ENCODE results near the gene NR5A2.

NR5A2 gene

DNA sequence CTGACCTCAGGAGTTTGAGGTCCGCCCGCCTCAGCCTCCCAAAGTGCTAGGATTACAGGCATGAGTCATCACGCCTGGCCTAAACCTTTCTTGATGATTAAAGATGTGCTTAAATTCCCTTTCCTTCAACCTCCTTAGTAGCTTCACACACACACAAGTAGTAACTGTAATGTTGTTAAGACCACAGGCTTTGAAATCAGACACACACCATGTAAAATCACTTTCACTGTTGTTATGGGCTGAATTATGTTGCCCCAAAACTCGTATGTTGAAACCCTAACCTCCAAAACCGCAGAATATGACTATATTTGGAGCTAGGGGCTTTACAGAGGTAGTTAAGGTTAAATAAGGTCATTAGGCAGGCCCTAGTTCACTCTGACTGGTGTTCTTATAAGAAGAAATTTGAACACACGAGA, 180.2 kb downstream of the NR5A2 start:
- no peak for DNase-seq

DNA sequence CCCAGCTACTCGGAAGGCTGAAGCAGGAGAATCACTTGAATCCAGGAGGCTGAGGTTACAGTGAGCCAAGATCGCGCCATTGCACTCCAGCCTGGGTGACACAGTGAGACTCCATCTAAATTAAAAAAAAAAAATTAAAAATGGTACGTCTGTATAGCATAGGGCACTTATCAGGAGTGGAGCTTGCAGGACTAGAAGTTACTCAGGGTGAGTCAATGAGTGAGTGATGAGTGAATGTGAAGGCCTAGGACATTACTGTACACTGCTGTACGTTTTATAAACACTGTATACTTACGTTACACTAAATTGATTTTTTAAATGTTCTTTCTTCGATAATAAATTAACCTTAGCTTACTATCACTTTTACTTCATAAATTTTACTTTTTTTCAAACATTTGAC, 183.6 kb downstream of the NR5A2 start:
- DNase-seq: no peak

DNA sequence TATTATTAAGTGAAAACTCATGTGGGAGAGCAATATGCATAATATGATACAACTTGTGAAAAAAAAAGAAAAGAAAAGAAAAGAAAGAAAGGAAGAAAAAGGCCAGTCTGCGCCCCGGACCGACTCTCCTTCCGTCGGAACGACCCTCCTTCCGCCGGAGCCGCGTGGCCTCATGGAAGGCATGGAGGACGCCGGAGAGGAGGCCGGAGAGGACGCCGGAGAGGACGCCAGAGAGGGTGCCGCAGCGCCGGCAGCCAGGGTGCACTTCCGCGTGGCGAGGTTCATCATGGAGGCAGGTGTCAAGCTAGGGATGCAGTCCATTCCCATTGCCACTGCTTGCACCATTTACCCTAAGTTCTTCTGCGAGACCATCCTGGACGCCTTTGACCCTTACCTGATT, 185.9 kb downstream of the NR5A2 start:
- no peak for DNase-seq

DNA sequence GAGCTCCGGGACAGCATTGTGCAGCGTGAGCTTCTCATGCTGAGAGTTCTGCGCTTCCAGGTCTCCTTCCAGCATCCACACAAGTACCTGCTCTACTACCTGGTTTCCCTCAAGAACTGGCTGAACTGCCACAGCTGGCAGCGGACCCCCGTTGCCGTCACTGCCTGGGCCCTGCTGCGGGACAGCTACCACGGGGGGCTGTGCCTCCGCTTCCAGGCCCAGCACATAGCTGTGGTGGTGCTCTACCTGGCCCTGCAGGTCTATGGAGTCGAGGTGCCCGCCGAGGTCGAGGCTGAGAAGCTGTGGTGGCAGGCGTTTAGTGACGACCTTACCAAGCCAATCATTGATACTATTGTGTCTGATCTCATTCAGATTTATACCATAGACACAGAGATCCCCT, 186.4 kb downstream of the NR5A2 start:
- no peak for DNase-seq

DNA sequence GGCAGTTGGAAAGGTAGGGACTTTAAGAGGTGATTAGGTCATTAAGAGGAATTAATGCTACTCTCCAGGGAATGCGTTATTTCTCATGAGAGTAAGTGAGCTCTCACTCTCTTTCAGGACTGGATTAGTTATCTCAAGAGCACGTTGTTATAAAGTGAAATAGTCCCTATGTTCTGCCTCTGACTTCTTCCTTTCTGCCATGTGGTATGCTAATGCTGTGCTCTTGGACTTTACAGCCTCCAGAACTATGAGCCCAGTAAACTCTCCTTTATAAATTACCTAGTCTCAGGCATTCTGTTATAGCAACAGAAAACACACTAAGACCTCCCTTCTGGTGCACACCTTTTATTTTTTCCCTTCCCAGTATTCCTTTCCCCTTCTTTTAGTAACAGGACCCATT, 187.8 kb downstream of the NR5A2 start:
- no peak for DNase-seq

DNA sequence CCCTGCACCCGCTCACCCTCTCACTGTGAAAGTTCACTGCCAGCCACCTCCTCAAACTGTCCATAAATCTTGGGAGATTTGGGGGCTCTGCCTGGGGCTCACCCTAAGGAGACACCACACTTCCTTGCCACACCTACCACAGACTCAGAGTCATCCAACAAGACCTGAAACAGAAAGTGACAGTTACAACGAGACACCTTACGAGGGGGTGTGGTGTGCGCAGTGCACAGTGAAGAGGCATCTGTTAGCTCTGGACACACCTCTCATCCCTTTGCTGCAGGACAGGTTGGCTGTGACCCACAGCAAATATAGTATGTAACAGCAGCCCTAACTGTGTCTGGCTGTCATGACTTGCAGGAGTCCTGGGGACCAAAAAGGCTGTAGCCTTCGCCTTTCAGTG, 190.2 kb downstream of the NR5A2 start:
- no peak for DNase-seq

DNA sequence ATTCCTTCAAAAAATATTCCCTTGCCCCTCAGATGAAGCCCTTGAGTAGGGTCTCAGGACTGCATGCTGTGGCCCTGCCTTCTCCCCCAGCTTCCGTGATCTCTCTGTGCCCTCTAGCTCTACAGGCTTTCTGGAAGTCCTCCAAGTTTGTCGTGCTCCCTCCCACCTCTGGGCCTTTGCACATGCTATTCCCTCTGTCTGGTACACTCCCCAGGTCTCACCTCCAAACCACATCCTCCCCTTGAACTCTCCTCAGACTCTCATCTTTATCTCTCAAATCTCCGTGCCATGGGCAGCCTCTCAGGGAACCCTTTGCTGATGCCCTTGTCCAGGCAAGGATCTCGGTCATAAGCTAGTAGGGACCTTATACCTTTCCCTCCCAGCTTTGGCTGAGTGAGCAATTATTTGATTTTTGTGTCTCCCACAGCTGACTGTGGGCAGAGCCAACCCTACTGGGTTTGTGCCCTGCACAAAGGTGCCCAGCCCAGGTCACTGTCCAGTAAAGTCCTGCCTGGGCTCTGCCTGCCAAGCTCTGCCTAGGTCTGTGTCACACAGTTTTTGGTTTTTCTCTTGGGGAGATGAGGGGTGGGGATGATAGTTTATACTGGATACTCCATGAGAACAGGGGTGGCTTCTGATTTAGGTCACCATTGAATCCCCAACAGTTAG, 194.2 kb downstream of the NR5A2 start:
- DNase-seq: no peak

DNA sequence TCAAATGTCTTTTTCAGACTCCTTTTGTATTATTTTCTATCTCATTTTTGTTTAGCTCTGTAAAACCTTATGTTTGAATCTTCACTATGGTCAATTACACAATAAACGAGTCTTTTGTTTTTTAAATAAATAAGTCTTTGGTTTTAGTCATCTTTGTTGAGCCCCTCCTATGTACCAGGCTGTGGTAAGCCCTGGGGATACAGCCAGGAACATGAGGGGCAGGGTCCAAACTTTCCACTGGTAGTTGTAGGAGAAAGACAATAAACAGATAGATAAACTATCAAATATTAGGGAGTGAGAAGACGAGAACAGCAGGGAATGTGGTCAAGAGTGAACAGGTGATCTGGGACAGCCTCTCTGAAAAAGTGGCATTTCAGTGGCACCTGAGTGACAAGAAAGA, 195.7 kb downstream of the NR5A2 start:
- DNase-seq: no peak

DNA sequence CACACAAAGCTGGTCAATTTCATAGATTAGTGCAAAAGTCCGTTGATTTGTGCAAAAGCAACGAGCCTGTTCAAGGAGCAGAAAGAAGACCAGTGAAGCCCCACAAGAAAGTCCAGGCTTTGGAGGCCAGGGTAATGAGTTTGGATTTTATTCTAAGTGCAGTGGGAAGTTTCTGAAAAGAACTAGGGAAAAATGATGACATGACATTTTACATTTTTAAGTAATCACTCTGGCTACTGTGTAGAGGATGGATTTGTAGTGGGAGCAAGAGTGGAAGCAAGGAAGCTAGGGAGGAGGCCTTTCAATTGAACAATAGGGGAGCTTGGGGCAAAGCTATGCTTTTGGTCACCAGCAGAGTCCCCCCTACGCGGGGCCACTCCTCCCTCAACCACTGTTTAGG, 196.1 kb downstream of the NR5A2 start:
- DNase-seq: no peak

DNA sequence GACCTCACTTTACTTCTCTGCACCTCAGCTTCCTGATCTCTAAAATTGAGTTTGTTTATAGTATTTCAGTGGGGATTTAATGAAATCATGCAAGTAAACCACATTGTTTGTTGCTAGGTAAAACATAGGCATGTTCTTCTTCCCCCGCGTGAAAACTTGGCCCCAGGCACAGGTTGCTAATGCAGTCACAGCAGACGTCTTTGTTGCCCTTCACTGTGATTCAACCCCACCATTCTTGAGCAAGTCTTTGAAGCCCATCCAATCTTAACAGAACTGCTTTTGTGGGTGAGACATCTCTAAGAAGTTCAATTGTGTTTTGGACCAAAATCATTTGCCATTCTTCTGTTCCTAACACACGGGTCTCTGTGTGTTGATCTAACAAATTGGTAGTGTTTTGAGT, 196.8 kb downstream of the NR5A2 start:
- DNase-seq: no peak

DNA sequence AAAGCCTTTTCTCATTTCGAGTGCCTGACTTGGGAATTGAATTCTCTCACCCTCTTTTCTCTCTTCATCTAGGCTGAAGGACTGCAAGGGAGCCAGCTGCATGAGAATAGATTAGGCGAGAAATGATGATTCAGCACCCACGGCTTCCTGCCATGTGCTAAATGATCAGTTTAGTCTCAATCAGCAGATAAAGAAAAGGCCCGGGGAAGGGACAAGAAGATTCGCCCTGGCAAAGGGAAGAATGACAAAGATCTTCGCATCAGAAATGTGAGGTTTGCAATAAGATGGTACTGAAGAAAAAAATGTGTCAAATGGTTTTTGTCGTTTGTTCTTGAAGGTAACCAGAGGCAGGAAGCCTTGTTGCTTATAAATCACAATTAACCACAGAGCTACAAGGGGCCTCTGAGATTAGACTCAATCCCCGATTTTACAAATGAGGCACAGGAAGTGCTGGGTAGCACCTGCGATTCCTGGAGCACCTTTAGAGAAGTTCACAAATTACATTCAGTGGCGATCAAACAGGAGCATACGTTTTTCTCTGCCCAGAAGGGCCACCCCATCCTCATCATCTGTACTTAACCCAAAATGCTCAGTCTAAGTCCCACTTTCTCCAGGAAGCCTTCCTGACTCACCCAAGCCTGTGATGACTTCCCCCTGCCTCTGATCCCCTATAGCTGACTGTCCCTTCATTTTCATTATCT, 198.9 kb downstream of the NR5A2 start:
- no peak for DNase-seq

DNA sequence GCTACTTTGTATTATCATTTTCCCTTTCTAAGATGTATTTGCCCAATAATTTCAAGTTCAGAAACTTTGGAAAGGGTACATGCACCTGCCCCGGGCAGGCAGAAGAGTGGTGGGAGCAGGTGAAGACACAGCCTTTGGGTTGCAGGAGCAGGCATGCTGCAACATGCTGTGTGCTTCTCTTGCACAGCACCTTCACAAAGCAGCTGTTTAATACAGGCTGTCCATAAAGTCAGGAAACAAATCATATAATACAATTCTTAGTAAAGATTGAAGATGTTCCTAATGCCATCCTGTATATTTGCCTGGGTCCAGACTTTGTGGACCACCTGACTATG, 199.4 kb downstream of the NR5A2 start:
- peak; percentile 21 for DNase-seq
